IMR-90 (cell line): ENCODE measurements around the gene PCK2. TPM values are rescaled to one million over a fixed set of nuclear protein-coding genes. Genes with fewer than 3 reads are reported as not detected.

Experiments used
- ATAC-seq: fragments of 200-7000 bp; cut with Tn5 transposase; 2 replicates; pipeline ENCODE4 v1.9.1; 2020; ENCODE audit warnings: low read depth, mild to moderate bottlenecking, moderate library complexity
- BruUV-seq: library from RNA; stranded (reverse); fragments of 400-500 nt; replicated peaks from 2 replicates; lab custom pipeline; 2021; lab: Mats Ljungman, UMichigan
- CTCF ChIA-PET: fragments of 300-600 bp; formaldehyde crosslinking; extraction: SDS; loops from one replicate; lab custom pipeline; 2021; ENCODE audit warnings: antibody characterized with exemption; lab: Yijun Ruan, JAX
- POLR2A ChIA-PET: fragments of 300-600 bp; sonication (Branson Sonifier 250); formaldehyde crosslinking; loops from one replicate; lab custom pipeline; 2022; ENCODE audit warnings: antibody characterized with exemption; ENCODE audit not compliant: unreplicated experiment; lab: Charles Lee
- DNase-seq: peaks from one replicate; pipeline ENCODE4 v3.0.0; 2013
- H2AFZ ChIP-seq: replicated peaks from 2 replicates; pipeline ENCODE3; 2013; ENCODE audit warnings: low read length, mild to moderate bottlenecking; ENCODE audit not compliant: poor library complexity
- H2AK5ac ChIP-seq: 2 replicates; pipeline ENCODE4 v1.6.1; 2013; ENCODE audit warnings: low read depth, low read length, inconsistent platforms
- H2AK9ac ChIP-seq: replicated peaks from 2 replicates; pipeline ENCODE3; 2013; ENCODE audit warnings: mild to moderate bottlenecking, low read depth, low read length, moderate library complexity; ENCODE audit not compliant: poor library complexity
- H2BK120ac ChIP-seq: 2 replicates; pipeline ENCODE4 v1.6.1; 2013; ENCODE audit warnings: low read depth, low read length, inconsistent platforms
- H2BK15ac ChIP-seq: 3 replicates; pipeline ENCODE4 v1.6.1; 2013; ENCODE audit warnings: low read depth, low read length, inconsistent platforms
- H2BK20ac ChIP-seq: 2 replicates; pipeline ENCODE4 v1.6.1; 2013; ENCODE audit warnings: low read depth, mild to moderate bottlenecking, inconsistent platforms, low read length, moderate library complexity
- H2BK5ac ChIP-seq: 2 replicates; pipeline ENCODE4 v1.6.1; 2013; ENCODE audit warnings: mild to moderate bottlenecking, low read depth, low read length, inconsistent platforms; ENCODE audit not compliant: poor library complexity, severe bottlenecking
- H3K14ac ChIP-seq: replicated peaks from 2 replicates; pipeline ENCODE4 v1.6.1; 2013; ENCODE audit warnings: low read depth, low read length, inconsistent platforms
- H3K18ac ChIP-seq: 2 replicates; pipeline ENCODE4 v1.6.1; 2013; ENCODE audit warnings: low read depth, low read length, control low read depth
- H3K23ac ChIP-seq: 2 replicates; pipeline ENCODE4 v1.6.1; 2013; ENCODE audit warnings: low read depth, low read length, inconsistent platforms
- H3K27ac ChIP-seq: 2 replicates; pipeline ENCODE4 v1.5.1; 2013; ENCODE audit warnings: mild to moderate bottlenecking, control low read depth, low read length; ENCODE audit not compliant: insufficient read depth
- H3K27me3 ChIP-seq: 2 replicates; pipeline ENCODE4 v1.6.1; 2013; ENCODE audit warnings: low read length; ENCODE audit not compliant: control insufficient read depth, insufficient read depth
- H3K36me3 ChIP-seq: 2 replicates; pipeline ENCODE4 v1.6.1; 2013; ENCODE audit warnings: low read length, mixed read lengths; ENCODE audit not compliant: control insufficient read depth, insufficient read depth
- H3K4ac ChIP-seq: 2 replicates; pipeline ENCODE4 v1.6.1; 2013; ENCODE audit warnings: low read depth, low read length, inconsistent platforms
- H3K4me1 ChIP-seq: 2 replicates; pipeline ENCODE4 v1.6.1; 2013; ENCODE audit warnings: low read length, mixed read lengths; ENCODE audit not compliant: control insufficient read depth, insufficient read depth
- H3K4me2 ChIP-seq: 2 replicates; pipeline ENCODE4 v1.6.1; 2013; ENCODE audit warnings: low read depth, mild to moderate bottlenecking, control low read depth, low read length, moderate library complexity
- H3K4me3 ChIP-seq: 2 replicates; pipeline ENCODE4 v1.5.1; 2013; ENCODE audit warnings: low read depth, mild to moderate bottlenecking, control low read depth, low read length, moderate library complexity; ENCODE audit not compliant: insufficient read depth
- H3K56ac ChIP-seq: 2 replicates; pipeline ENCODE4 v1.6.1; 2013; ENCODE audit warnings: low read length, inconsistent platforms; ENCODE audit not compliant: insufficient read depth; ENCODE audit errors: extremely low read depth
- H3K79me1 ChIP-seq, 2 experiments: 2 replicates each; pipeline ENCODE4 v1.6.1; 2013; ENCODE audit warnings: low read length in 2 of 2, inconsistent platforms in 1 of 2, low read depth in 1 of 2
- H3K9ac ChIP-seq: 2 replicates; pipeline ENCODE4 v1.6.1; 2013; ENCODE audit warnings: low read depth, low read length, control low read depth
- H3K9me1 ChIP-seq: 2 replicates; pipeline ENCODE4 v1.6.1; 2013; ENCODE audit warnings: low read length, inconsistent platforms; ENCODE audit not compliant: insufficient read depth
- H3K9me3 ChIP-seq: 2 replicates; pipeline ENCODE4 v1.6.1; 2013; ENCODE audit warnings: low read length; ENCODE audit not compliant: control insufficient read depth, insufficient read depth
- H4K20me1 ChIP-seq: 2 replicates; pipeline ENCODE4 v1.6.1; 2013; ENCODE audit warnings: low read length, inconsistent platforms; ENCODE audit not compliant: insufficient read depth
- H4K5ac ChIP-seq: 2 replicates; pipeline ENCODE4 v1.6.1; 2013; ENCODE audit warnings: mild to moderate bottlenecking, low read depth, low read length, control low read depth
- H4K8ac ChIP-seq, 2 experiments: 2 replicates each; pipeline ENCODE4 v1.6.1; 2013; ENCODE audit warnings: low read depth in 2 of 2, low read length in 2 of 2, control low read depth in 1 of 2, inconsistent platforms in 1 of 2
- H4K91ac ChIP-seq: 2 replicates; pipeline ENCODE4 v1.6.1; 2013; ENCODE audit warnings: low read depth, low read length, inconsistent platforms; ENCODE audit not compliant: insufficient read depth
- BHLHE40 ChIP-seq: fragments of 150-350 bp; IDR thresholded peaks from 2 replicates; pipeline ENCODE4 v1.6.1; 2016; ENCODE audit warnings: mild to moderate bottlenecking, low read depth, low read length
- CEBPB ChIP-seq: IDR thresholded peaks from 2 replicates; pipeline ENCODE4 v1.6.1; 2012; ENCODE audit warnings: low read depth, low read length, improper control_type of control experiment
- CHD1 ChIP-seq: IDR thresholded peaks from 2 replicates; pipeline ENCODE4 v1.6.1; 2012; ENCODE audit warnings: low read depth, low read length, improper control_type of control experiment
- CTCF ChIP-seq: conservative IDR thresholded peaks from 2 replicates; pipeline ENCODE4 v1.5.1; 2012; ENCODE audit warnings: mild to moderate bottlenecking, low read depth, low read length, improper control_type of control experiment
- ELK1 ChIP-seq: fragments of 150-350 bp; IDR thresholded peaks from 2 replicates; pipeline ENCODE4 v1.6.1; 2016; ENCODE audit warnings: low read depth, mild to moderate bottlenecking, low read length, moderate library complexity, borderline replicate concordance
- MAFK ChIP-seq: IDR thresholded peaks from 2 replicates; pipeline ENCODE4 v1.6.1; 2012; ENCODE audit warnings: low read depth, low read length, improper control_type of control experiment
- MAZ ChIP-seq: IDR thresholded peaks from 2 replicates; pipeline ENCODE4 v1.6.1; 2012; ENCODE audit warnings: low read depth, mild to moderate bottlenecking, low read length, improper control_type of control experiment, moderate library complexity, borderline replicate concordance
- MXI1 ChIP-seq: IDR thresholded peaks from 2 replicates; pipeline ENCODE4 v1.6.1; 2012; ENCODE audit warnings: low read depth, mild to moderate bottlenecking, low read length, moderate library complexity, borderline replicate concordance
- POLR2A ChIP-seq: IDR thresholded peaks from 2 replicates; pipeline ENCODE4 v1.6.1; 2012; ENCODE audit warnings: mild to moderate bottlenecking, low read depth, low read length
- RAD21 ChIP-seq: IDR thresholded peaks from 2 replicates; pipeline ENCODE4 v1.6.1; 2012; ENCODE audit warnings: low read length, improper control_type of control experiment
- RFX5 ChIP-seq: IDR thresholded peaks from 2 replicates; pipeline ENCODE4 v1.8.0; 2012; ENCODE audit warnings: low read depth, mild to moderate bottlenecking, low read length, moderate library complexity
- SMC3 ChIP-seq: fragments of 150-350 bp; IDR thresholded peaks from 2 replicates; pipeline ENCODE4 v1.6.1; 2016; ENCODE audit warnings: low read depth, mild to moderate bottlenecking, antibody characterized with exemption, low read length, moderate library complexity
- WGBS, 2 experiments: methylation state at CpG; one replicate each; pipeline versions ENCODE4 v1.1.5 to v1.1.7; 2013; ENCODE audit warnings: missing lambda C conversion rate in 2 of 2; ENCODE audit not compliant: insufficient read length in 1 of 2; ENCODE audit errors: extremely low coverage in 2 of 2; 5-methylcytosine and 5-hydroxymethylcytosine counted together
- dilution Hi-C: fragments of 300-500 bp; cut with HindIII; formaldehyde crosslinking; loops from one replicate; pipeline ENCODE4 v1.14.3; 2018; ENCODE audit warnings: low sequenced_read_pairs; ENCODE audit not compliant: unreplicated experiment
- in situ Hi-C: fragments of 300-500 bp; cut with MboI; formaldehyde crosslinking; loops from 3 replicates; pipeline ENCODE4 v1.14.3; 2019; ENCODE audit warnings: low sequenced_read_pairs, inconsistent platforms, mixed read lengths
- intact Hi-C: fragments of 100-400 bp; cut with micrococcal nuclease; formaldehyde crosslinking; loops from 2 replicates; pipeline ENCODE4 v1.10.0; 2022
- polyA plus RNA-seq, 3 experiments: library from polyadenylated mRNA; depleted of rRNA; stranded (reverse); fragments of >200 nt; gene quantifications; 2 replicates each; pipeline ENCODE4 v1.2.3, GENCODE V29; 2012; ENCODE audit warnings: low replicate concordance in 1 of 3
- total RNA-seq: library from RNA; depleted of rRNA; stranded (reverse); fragments of >200 nt; gene quantifications from 2 replicates; pipeline ENCODE4 v1.2.3, GENCODE V29; 2012

PCK2 gene
- total and polyA plus RNA-seq, 2 of the 4 experiments (the other 2 are of a cell fraction): 13.4 to 29.4 TPM

- Histone ChIP-seq H2BK15ac (no peak overlapping the region), H3K4ac (no peak overlapping the region), H3K79me1 (no peaks in the 10 kb centered on the region), H3K9me3 (no peaks in the 10 kb centered on the region), H2AK9ac (no peak overlapping the region), H3K18ac (no peak overlapping the region), H4K5ac (no peak overlapping the region), H3K4me1 (no peaks in the 10 kb centered on the region), H2BK120ac (no peak overlapping the region), H3K36me3 (peaks cover 5% of the 10 kb centered on the region), H3K4me3 (no peak overlapping the region), H3K14ac (no peak overlapping the region), H3K56ac (no peak overlapping the region), H3K27me3 (no peaks in the 10 kb centered on the region), H4K20me1 (no peaks in the 10 kb centered on the region), H3K4me2 (no peak overlapping the region), H3K9me1 (no peaks in the 10 kb centered on the region), H4K91ac (no peak overlapping the region), H3K9ac (no peak overlapping the region), H4K8ac (no peak overlapping the region), H2AFZ (no peak overlapping the region), H3K23ac (no peak overlapping the region), H2AK5ac (no peak overlapping the region), H3K27ac (no peak overlapping the region), H2BK5ac (no peak overlapping the region), H2BK20ac (no peak overlapping the region)
- ATAC-seq (no peak), DNase-seq (no peak)
- dilution Hi-C loops (no loop called here), intact Hi-C loops (no loop called here), in situ Hi-C loops (loop anchor here (25.0 kb wide), 2 partner anchors 815 to 1040 kb away; partner anchors contain the start of genes ACIN1, BCL2L2, C14orf119 and PABPN1)
- WGBS, 2 experiments: no CpG with 5 or more reads among the region's 2 CpGs
- no TSS peak for BruUV-seq
- ChIA-PET POLR2A (no interaction called here), CTCF (no interaction called here)
- no peak for TF ChIP-seq CEBPB
- no peak for TF ChIP-seq MAZ
- no peak for TF ChIP-seq CTCF
- TF ChIP-seq POLR2A: no peak
- TF ChIP-seq SMC3: no peak
- TF ChIP-seq MXI1: no peak
- TF ChIP-seq BHLHE40: no peak
- TF ChIP-seq CHD1: no peak
- no peak for TF ChIP-seq RAD21
- no peak for TF ChIP-seq ELK1
- no peak for TF ChIP-seq MAFK
- no peak for TF ChIP-seq RFX5
Measured at GRCh38 chr14:24127673-24128072, 33.6 kb downstream of the PCK2 start.
